ENCODE results near the gene CLDN4.
"Not testable (repeated sequence)": the region's sequence is repeated elsewhere in the genome, so short reads cannot be mapped to it uniquely, and the experiment has no call there.

The CLDN4 gene

DNA sequence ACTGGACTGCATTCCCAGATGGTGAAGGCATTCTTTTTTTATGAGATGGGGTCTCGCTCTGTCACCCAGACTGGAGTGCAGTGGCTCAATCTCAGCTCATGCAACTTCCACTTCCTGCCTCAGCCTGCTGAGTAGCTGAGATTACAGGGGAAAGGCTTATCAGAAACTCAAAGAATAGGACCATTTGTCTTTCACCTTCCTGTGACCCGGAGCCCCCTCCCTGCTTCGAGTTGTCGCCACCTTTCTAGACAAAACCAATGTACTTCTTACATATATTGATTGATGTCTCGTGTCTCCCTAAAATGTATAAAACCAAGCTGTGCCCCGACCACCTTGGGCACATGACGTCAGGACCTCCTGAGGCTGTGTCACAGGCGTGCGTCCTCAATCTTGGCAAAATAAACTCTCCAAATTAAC lies 13.3 kb downstream of the CLDN4 start:
- no peak for DNase-seq

GRCh38 chr7:73844848-73845460 lies 14.2 kb downstream of the CLDN4 start:
- DNase-seq = no peak

DNA sequence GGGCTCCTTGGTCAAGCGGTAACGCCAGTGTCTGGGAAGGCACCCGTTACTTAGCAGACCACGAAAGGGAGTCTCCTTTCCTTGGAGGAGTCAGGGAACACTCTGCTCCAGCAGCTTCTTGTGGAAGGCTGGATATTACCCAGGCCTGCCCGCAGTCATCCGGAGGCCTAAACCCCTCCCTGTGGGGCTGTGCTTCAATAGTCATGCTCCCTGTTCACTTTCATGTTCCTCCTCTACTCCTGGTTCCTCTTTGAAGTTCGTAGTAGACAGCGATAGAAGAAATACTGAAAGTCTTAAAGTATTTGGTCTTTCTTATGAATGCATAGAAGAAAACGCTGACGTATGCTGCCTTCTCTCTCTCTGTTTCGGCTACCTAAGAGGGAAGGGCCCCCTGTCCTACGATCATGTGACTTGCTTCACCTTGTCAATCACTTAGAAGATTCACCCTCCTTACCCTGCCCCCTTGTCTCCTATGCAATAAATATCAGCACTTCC lies 15.0 kb downstream of the CLDN4 start:
- not testable (repeated sequence) for DNase-seq

DNA sequence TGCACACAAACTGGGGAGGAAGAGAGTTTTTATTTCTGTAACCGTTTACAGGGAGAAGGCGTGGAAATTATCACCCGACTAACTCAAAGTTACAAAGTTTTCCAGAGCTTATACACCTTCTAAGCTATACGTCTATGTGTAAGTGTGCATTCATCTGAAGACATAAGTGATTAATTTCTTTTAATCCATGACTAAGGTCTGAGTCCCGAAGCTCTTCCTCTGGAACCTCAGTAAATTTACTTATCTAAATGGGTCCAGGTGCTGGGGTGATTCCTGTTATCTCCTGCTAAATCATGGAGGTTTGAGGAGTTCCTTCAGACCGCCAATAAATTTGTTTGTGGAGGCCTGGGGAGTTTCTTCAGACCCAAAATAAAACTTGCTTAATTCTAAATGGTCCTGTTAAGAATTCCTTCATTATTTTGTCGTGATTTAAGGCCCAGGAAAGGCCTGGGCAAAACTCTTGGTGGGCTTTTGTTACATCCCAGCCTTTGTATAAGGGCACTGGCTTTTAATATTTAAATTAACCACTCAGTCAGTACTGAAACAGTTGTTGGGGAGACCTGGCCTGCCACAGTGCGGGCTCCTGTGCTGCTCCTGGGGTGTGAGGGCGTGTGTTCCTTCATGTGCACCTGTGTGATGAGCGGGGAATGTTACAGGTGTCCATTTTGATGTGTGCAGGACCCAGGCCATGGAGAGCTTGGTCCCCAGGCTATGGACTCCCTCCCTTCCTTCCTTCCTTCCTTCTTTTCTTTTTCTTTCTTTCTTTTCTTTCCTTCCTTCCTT lies 17.3 kb downstream of the CLDN4 start:
- no peak for DNase-seq

GRCh38 chr7:73850781-73851207 lies 20.0 kb downstream of the CLDN4 start:
- DNase-seq = no peak

GRCh38 chr7:73851410-73852338 lies 20.9 kb downstream of the CLDN4 start:
- DNase-seq = peak; percentile 44 to 45

- DNase-seq = no peak
Observed at GRCh38 chr7:73852500-73852899, 21.7 kb downstream of the CLDN4 start.

DNA sequence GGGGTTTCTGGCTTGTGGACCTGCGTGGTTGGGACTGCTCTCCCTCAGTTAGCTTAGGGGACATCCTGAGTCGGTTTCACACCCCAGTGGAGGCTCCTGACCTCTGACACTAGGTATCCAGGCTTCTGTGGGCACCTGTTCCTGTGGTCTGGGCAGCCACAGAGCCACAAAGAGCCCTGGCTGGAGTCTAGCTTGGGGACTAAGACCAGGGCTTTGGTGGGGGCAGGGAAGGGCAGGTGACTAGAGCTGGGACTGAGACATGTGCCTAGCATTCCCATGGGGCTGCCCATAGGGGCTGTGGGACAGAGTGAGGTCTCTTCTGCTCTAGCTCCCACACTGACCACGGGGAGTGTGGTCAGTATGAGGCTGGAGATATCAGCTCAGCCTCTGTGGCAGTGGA lies 26.1 kb downstream of the CLDN4 start:
- no peak for DNase-seq

DNA sequence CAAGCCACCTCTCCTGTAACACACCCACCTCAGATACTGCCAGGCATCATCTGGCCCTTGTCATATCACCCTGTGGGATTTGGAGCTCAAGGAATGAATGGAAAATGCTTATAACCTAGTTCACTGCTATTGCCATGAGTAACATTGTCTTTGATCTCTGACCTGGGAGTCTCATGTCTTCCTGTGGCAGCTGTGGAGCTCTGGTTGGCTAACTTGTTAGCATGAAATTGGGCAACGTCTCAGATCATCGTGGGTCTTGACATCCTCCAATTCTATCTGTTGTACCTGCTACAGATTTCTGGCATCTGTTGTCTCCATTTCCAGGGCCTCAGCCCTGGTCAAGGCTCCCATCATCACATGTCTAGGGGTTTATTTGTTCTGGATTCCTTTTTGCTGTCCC lies 28.0 kb downstream of the CLDN4 start:
- DNase-seq = no peak

DNA sequence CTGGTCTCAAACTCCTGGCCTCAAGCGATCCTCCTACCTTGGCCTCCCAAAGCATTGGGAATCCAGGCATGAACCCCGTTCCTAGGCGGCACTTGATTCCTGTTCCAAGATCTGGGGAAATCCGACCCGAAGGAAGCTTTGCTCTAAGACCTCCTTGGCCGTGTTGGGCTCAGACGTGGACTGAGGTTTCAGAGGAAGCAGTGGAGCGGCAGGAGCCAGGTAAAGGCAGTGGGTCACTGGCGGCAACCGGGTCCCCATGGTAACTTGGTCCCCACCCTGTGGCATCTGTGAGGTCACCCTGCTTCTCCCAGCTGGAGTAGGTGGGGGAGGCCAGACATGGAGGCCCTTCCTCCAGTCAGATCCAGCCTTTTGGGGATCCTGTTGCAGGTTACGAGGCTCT lies 30.1 kb downstream of the CLDN4 start, which contains the start of gene TMEM270:
Gene TMEM270 (plus strand): TSS at position 301 of the 400 bp plus-strand sequence. CDS start 36 bp downstream, at position 337.
- DNase-seq = no peak

DNA sequence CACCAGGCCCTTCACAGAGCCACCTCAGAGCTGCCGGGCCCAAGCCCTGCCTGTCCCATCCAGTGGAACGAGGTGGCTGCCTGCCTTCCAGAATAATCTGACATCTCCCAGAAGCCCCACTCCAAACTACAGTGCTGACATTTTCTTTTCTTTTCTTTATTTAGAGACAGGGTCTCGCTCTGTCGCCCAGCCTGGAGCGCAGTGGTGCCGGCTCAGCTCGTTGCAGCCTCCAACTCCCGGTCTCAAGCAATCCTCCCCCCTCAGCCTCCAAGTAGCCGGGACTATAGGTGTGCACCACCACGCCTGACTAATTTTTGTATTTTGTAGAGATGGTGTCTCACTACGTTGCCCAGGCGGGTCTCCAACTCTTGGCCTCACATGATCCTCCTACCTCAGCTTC lies 30.5 kb downstream of the CLDN4 start:
- no peak for DNase-seq

DNA sequence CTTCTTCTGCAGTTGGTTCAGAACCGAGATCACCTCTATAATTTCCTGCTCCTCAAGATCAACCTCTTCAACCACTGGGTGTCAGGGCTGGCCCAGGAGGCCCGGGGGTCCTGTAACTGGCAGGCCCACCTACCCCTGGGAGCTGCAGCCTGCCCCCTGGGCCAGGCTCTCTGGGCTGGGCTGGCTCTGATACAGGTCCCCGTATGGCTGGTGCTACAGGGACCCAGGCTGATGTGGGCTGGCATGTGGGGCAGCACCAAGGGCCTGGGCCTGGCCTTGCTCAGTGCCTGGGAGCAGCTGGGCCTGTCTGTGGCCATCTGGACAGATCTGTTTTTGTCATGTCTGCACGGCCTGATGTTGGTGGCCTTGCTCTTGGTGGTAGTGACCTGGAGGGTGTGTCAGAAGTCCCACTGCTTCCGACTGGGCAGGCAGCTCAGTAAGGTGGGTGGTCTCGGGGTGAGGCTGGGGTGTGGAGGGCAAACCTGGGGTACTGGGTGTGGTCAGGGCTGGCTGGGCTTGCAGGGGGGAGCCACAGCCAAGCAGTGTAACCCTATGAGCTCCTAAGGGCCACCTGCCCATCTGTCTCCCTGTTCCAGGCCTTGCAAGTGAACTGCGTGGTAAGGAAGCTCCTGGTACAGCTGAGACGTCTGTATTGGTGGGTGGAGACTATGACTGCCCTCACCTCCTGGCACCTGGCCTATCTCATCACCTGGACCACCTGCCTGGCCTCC lies 34.4 kb downstream of the CLDN4 start:
- no peak for DNase-seq

- peak in 1 of 2 experiments; percentile 35 for DNase-seq
Observed at GRCh38 chr7:73865738-73866445, 35.1 kb downstream of the CLDN4 start.

GRCh38 chr7:73866446-73866767 lies 35.6 kb downstream of the CLDN4 start:
- no peak for DNase-seq

DNA sequence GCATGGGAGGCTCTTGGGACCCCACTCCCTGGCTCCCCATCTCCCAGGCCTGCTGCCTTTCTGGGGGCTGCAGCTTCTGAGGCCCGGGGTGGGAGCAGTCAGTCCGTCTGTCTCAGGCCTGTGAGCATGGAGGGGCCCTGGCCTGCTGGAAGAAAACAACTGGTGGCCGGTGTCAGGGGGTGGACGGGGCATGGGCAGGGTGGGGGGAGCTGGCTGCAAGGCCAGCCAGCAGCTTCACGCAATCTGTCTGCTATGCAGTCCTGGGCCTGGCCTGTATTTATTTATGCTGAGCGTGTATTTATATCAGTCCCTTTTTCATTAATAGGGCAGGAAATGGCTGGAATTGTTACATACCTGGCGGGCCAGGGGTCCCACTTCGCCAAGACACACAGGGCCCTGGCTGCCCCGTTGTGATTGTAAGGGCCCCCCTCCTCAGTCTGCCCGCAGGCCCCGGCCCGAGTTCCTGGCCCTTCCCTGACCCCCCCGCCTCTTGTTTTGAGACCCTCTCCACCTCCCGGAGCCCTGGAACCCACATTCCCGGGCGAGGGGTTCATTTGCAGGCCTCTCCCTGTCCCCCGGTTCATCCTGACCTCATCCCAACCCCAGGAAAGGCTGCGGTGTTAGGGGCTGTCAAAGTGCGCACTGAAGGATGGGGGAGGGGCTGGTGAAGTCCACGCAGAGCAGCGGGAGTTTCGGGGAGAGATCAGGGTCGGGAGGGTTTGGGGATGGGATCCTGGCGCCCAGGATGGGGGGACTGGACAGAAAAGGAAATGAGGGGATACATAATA lies 38.4 kb downstream of the CLDN4 start:
- no peak for DNase-seq

GRCh38 chr7:73870041-73870492 lies 39.3 kb downstream of the CLDN4 start:
- no peak for DNase-seq

- DNase-seq = no peak
Observed at GRCh38 chr7:73871163-73872011, 40.6 kb downstream of the CLDN4 start.

DNA sequence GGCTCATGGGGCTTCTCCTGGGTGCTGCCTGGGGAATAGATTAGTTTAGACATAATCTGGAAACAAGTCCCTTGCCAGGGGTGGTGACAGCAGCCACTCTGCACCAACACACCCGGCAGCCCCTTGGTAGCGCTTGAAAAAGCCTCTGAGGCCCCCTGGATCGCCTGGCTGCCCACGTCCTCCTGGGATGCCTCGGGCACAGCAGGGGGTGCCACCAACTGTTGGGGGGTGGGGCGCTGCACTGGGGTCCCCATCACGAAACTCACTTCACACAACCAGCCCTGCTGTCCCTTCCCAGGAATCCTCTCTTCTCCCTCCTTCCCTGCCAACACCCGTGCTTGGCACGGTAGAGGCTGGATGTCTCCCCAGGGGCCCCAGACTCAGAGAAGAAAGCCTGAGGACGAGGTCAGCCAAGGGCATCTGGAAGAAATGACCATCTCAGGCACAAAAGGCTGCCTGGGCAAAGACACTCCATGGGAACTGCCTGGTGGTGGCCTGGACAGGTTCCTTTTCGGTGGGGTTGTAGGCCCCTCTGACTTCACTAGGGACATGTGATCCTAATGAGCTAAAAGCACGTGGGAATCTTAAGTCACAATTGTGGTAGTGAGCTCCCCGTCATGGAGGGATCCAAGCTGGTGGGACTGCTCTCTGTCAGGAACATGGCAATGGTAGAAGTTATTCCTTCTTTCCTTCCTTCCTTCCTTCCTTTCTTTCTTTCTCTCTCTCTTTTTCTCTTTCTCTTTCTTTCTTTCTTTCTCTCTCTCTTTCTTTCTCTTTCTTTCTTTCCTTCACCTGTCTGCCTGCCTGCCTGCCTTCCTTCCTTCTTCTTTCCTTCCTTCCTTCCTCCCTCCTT lies 41.5 kb downstream of the CLDN4 start:
- no peak for DNase-seq

DNA sequence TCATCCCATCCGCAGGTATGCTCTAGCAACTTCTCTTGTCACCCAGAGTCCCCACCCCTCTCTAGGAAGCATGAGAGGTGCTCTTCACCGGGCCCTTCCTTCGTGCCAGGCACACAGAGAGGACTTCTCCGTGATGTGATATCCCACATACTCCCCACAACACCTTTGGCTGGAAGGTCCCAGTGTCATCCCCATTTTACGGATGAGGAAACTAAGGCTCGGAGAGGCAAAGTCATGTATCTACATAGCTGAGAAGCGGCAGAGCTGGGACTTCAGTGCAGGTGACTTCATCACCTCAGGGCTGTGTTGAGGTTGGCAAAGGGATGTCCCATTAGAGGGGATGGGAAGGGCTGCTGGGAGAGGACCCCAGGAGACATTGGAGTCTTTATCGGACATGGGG lies 45.6 kb downstream of the CLDN4 start:
- no peak for DNase-seq

All from activated T-cell treated with anti-CD3 and anti-CD28 coated beads, Interleukin-2, amount 50 U/mL, for 48 hours (primary cell).